ENCODE measurements around the gene CAV2. TPM values are rescaled to one million over a fixed set of nuclear protein-coding genes. Genes with fewer than 3 reads are reported as not detected.

CAV2 gene
- total and polyA plus RNA-seq, 2 of the 13 experiments (the other 11 are each of a cell fraction or from before 2014, with no cell fraction given): 0.09 to 0.18 TPM

GRCh38 chr7:116454377-116454776 is 45.2 kb upstream of the CAV2 start:
- DNase-seq (ENCODE audit: low spot score): no peak
- no peak overlapping the region for H3K4me2 ChIP-seq (ENCODE audit: low read depth, low read length)
- no peak overlapping the region for H3K9ac ChIP-seq (ENCODE audit: insufficient read depth, low read depth, low read length)
- intact Hi-C loops (cut with micrococcal nuclease; ENCODE audit: unreplicated experiment) (no loop called here), in situ Hi-C loops (cut with HindIII; ENCODE audit: extremely low pct_ligation_motif_present, low pct_unique_long_range_greater_than_20kb) (no loop called here)
- no peaks in the 10 kb centered on the region for H3K9me3 ChIP-seq (ENCODE audit: low read length)
- 70% methylated on average over 2 of the region's 2 CpGs for WGBS (ENCODE audit: low lambda C conversion rate)
- ATAC-seq: no peak
- ChIA-PET POLR2A (no interaction called here), CTCF (ENCODE audit: low intra/inter-chr PET ratio, low total read pairs) (no interaction called here)
- BruUV-seq (replicated peaks): no TSS peak
- no peak for FAIRE-seq
- 0 out of 5 replicates have a peak, but pooled peaks cover 0 to 2% of the 10 kb centered on the region in 2 experiments for H3K27me3 ChIP-seq (ENCODE audit: control insufficient read depth in 1 of 2, insufficient read depth in 2 of 2, low read length in 2 of 2)
- no peaks in the 10 kb centered on the region for H3K4me1 ChIP-seq (ENCODE audit: insufficient read depth, low read length)
- no peak overlapping the region for H2AFZ ChIP-seq (ENCODE audit: low read length)
- no peak overlapping the region for H3K27ac ChIP-seq (ENCODE audit: extremely low read length, insufficient read depth, low read length)
- no peaks in the 10 kb centered on the region for H4K20me1 ChIP-seq (ENCODE audit: insufficient read depth, low read length)
- H3K4me3 ChIP-seq (replicated peaks in 1 of 3; ENCODE audit: insufficient read depth in 1 of 3, low read depth in 2 of 3, low read length in 3 of 3): no peak overlapping the region
- H3K36me3 ChIP-seq (replicated peaks in 1 of 2; ENCODE audit: control insufficient read depth in 1 of 2, insufficient read depth in 2 of 2, low read length in 2 of 2): no peaks in the 10 kb centered on the region
- no peaks in the 10 kb centered on the region for H3K79me2 ChIP-seq (ENCODE audit: insufficient read depth, low read length)
- no peak for TF ChIP-seq MEF2D (CRISPR knock-in tag; IDR thresholded peaks at IDR 0.05)
- TF ChIP-seq ZBTB4 (CRISPR knock-in tag; IDR thresholded peaks at IDR 0.05; ENCODE audit: borderline replicate concordance): no peak
- TF ChIP-seq SSRP1 (CRISPR knock-in tag; IDR thresholded peaks at IDR 0.05): no peak
- no peak for TF ChIP-seq KLF9 (CRISPR knock-in tag; IDR thresholded peaks at IDR 0.05; ENCODE audit: low read depth)
- TF ChIP-seq HOXA7 (CRISPR knock-in tag; IDR thresholded peaks at IDR 0.05): no peak
- no peak for TF ChIP-seq ZNF512 (CRISPR knock-in tag; IDR thresholded peaks at IDR 0.05)
- TF ChIP-seq ZNF792 (CRISPR knock-in tag; IDR thresholded peaks at IDR 0.05): no peak
- no peak for TF ChIP-seq DNMT1 (CRISPR knock-in tag; IDR thresholded peaks at IDR 0.05)
- TF ChIP-seq SNRNP70 (IDR thresholded peaks at IDR 0.05; ENCODE audit: low read depth, low read length): no peak
- TF ChIP-seq RELA (CRISPR knock-in tag; IDR thresholded peaks at IDR 0.05): no peak
- no peak for TF ChIP-seq FOXA3 (CRISPR knock-in tag; IDR thresholded peaks at IDR 0.05)
- TF ChIP-seq USF2 (IDR thresholded peaks at IDR 0.05; ENCODE audit: low read depth, low read length): no peak
- no peak for TF ChIP-seq USF2 (CRISPR knock-in tag; IDR thresholded peaks at IDR 0.05; ENCODE audit: borderline replicate concordance)
- no peak for TF ChIP-seq ARHGAP35 (CRISPR knock-in tag; IDR thresholded peaks at IDR 0.05; ENCODE audit: borderline replicate concordance)
- TF ChIP-seq ZFAT (CRISPR knock-in tag; conservative IDR thresholded peaks at IDR 0.05): no peak
- no peak for TF ChIP-seq PRDM4 (CRISPR knock-in tag; IDR thresholded peaks at IDR 0.05; ENCODE audit: borderline replicate concordance)

Measured in HepG2 (cell line).